Activated naive CD4-positive, alpha-beta T cell treated with anti-CD3 and anti-CD28 coated beads, Interleukin-2, amount 10 ng/mL, durations not matched to agents 7 days and 5 days (primary cell): ENCODE results near the gene ARHGAP23.
"Not testable (repeated sequence)": the region's sequence is repeated elsewhere in the genome, so short reads cannot be mapped to it uniquely, and the experiment has no call there.

ENCODE experiments used
- CTCF ChIA-PET: fragments of 350-600 bp; sonication (Branson Sonifier 250); formaldehyde crosslinking; loops from one replicate; lab custom pipeline; 2021; ENCODE audit warnings: antibody characterized with exemption; lab: Charles Lee
- DNase-seq: peaks from one replicate; pipeline ENCODE4 v3.0.0-alpha.2; 2020
- H3K27ac Mint-ChIP-seq: one replicate; pipeline ENCODE4 v1.8.0; 2021; ENCODE audit warnings: mild to moderate bottlenecking, moderate library complexity, mixed read lengths
- H3K27me3 Mint-ChIP-seq: one replicate; pipeline ENCODE4 v1.8.0; 2021; ENCODE audit warnings: mild to moderate bottlenecking, mixed read lengths
- H3K36me3 Mint-ChIP-seq: one replicate; pipeline ENCODE4 v1.8.0; 2021; ENCODE audit warnings: mixed read lengths
- H3K4me1 Mint-ChIP-seq: one replicate; pipeline ENCODE4 v1.8.0; 2021; ENCODE audit warnings: mixed read lengths
- H3K4me3 Mint-ChIP-seq: one replicate; pipeline ENCODE4 v1.8.0; 2021; ENCODE audit warnings: mild to moderate bottlenecking, moderate library complexity, mixed read lengths
- H3K9me3 Mint-ChIP-seq: one replicate; pipeline ENCODE4 v1.8.0; 2021; ENCODE audit warnings: mixed read lengths

ARHGAP23 gene

GRCh38 chr17:38466346-38467315, 38.4 kb downstream of the ARHGAP23 start:
- Mint-ChIP-seq H3K9me3 (no peaks in the 10 kb centered on the region), H3K27ac (no peak overlapping the region), H3K36me3 (no peaks in the 10 kb centered on the region), H3K4me1 (no peaks in the 10 kb centered on the region), H3K27me3 (peaks cover 4% of the 10 kb centered on the region), H3K4me3 (no peak overlapping the region)
- no peak for DNase-seq
- CTCF ChIA-PET, result no interaction called here

GRCh38 chr17:38467491-38467890, 39.2 kb downstream of the ARHGAP23 start:
- no peaks in the 10 kb centered on the region for H3K9me3 Mint-ChIP-seq
- no peak for DNase-seq
- no peak overlapping the region for H3K4me3 Mint-ChIP-seq
- no peaks in the 10 kb centered on the region for H3K4me1 Mint-ChIP-seq
- CTCF ChIA-PET, result interaction anchor here (0.5 kb wide), 1 partner anchor 859 kb away, joined by 3 read pairs; no protein-coding TSS in a partner anchor
- H3K36me3 Mint-ChIP-seq, result no peaks in the 10 kb centered on the region
- H3K27ac Mint-ChIP-seq, result no peak overlapping the region
- H3K27me3 Mint-ChIP-seq, result peaks cover 4% of the 10 kb centered on the region

GRCh38 chr17:38469875-38470274, 41.6 kb downstream of the ARHGAP23 start:
- H3K9me3 Mint-ChIP-seq, result no peaks in the 10 kb centered on the region
- H3K4me1 Mint-ChIP-seq, result no peaks in the 10 kb centered on the region
- H3K4me3 Mint-ChIP-seq, result no peak overlapping the region
- H3K36me3 Mint-ChIP-seq, result no peaks in the 10 kb centered on the region
- H3K27ac Mint-ChIP-seq, result no peak overlapping the region
- DNase-seq, result no peak
- peaks cover 4% of the 10 kb centered on the region for H3K27me3 Mint-ChIP-seq
- CTCF ChIA-PET, result no interaction called here

GRCh38 chr17:38471253-38471652, 43.0 kb downstream of the ARHGAP23 start:
- CTCF ChIA-PET, H3K4me1 Mint-ChIP-seq, H3K36me3 Mint-ChIP-seq, H3K4me3 Mint-ChIP-seq, H3K27ac Mint-ChIP-seq, H3K27me3 Mint-ChIP-seq, DNase-seq, H3K9me3 Mint-ChIP-seq: not testable (repeated sequence)

GRCh38 chr17:38474666-38475065, 46.4 kb downstream of the ARHGAP23 start:
- CTCF ChIA-PET, result interaction anchor here (1.2 kb wide), 1 partner anchor 51 kb away, joined by 3 read pairs; no protein-coding TSS in a partner anchor

GRCh38 chr17:38476549-38476948, 48.3 kb downstream of the ARHGAP23 start:
- Mint-ChIP-seq H3K4me3 (no peak overlapping the region), H3K4me1 (no peaks in the 10 kb centered on the region), H3K36me3 (no peaks in the 10 kb centered on the region), H3K27ac (no peak overlapping the region), H3K9me3 (no peaks in the 10 kb centered on the region), H3K27me3 (no peaks in the 10 kb centered on the region)
- CTCF ChIA-PET, result no interaction called here
- DNase-seq, result no peak

More at GRCh38 chr17:38474666-38475065, 46.4 kb downstream of the ARHGAP23 start:
- not testable (repeated sequence) for DNase-seq, H3K27ac Mint-ChIP-seq, H3K9me3 Mint-ChIP-seq, H3K4me1 Mint-ChIP-seq, H3K27me3 Mint-ChIP-seq, H3K36me3 Mint-ChIP-seq, H3K4me3 Mint-ChIP-seq

GRCh38 chr17:38477417-38477816, 49.2 kb downstream of the ARHGAP23 start:
- H3K4me1 Mint-ChIP-seq, CTCF ChIA-PET, H3K4me3 Mint-ChIP-seq, H3K27me3 Mint-ChIP-seq, H3K9me3 Mint-ChIP-seq, H3K27ac Mint-ChIP-seq, DNase-seq, H3K36me3 Mint-ChIP-seq: not testable (repeated sequence)

- CTCF ChIA-PET, H3K27ac Mint-ChIP-seq, H3K4me3 Mint-ChIP-seq, H3K9me3 Mint-ChIP-seq, H3K36me3 Mint-ChIP-seq, H3K4me1 Mint-ChIP-seq, DNase-seq, H3K27me3 Mint-ChIP-seq: not testable (repeated sequence)
Measured at GRCh38 chr17:38477951-38478350, 49.7 kb downstream of the ARHGAP23 start.

- H3K9me3 Mint-ChIP-seq, H3K27ac Mint-ChIP-seq, H3K36me3 Mint-ChIP-seq, H3K4me3 Mint-ChIP-seq, H3K27me3 Mint-ChIP-seq, H3K4me1 Mint-ChIP-seq, DNase-seq, CTCF ChIA-PET: not testable (repeated sequence)
Measured at GRCh38 chr17:38478667-38479066, 50.4 kb downstream of the ARHGAP23 start.

GRCh38 chr17:38482039-38482699, 53.9 kb downstream of the ARHGAP23 start:
- not testable (repeated sequence) for H3K27ac Mint-ChIP-seq, H3K4me3 Mint-ChIP-seq, H3K4me1 Mint-ChIP-seq, H3K9me3 Mint-ChIP-seq, DNase-seq, H3K36me3 Mint-ChIP-seq
- CTCF ChIA-PET, result interaction anchor here (1.0 to 1.4 kb wide), 3 partner anchors 38 to 87 kb away, joined by 3 to 5 read pairs (median 4); no protein-coding TSS in a partner anchor
- H3K27me3 Mint-ChIP-seq, result peaks cover 21% of the 10 kb centered on the region

- H3K27me3 Mint-ChIP-seq, result peaks cover 21% of the 10 kb centered on the region
- H3K4me1 Mint-ChIP-seq, H3K36me3 Mint-ChIP-seq, H3K4me3 Mint-ChIP-seq, DNase-seq, H3K27ac Mint-ChIP-seq, H3K9me3 Mint-ChIP-seq: not testable (repeated sequence)
- CTCF ChIA-PET, result interaction anchor here (1.0 to 1.4 kb wide), 3 partner anchors 39 to 87 kb away, joined by 3 to 5 read pairs (median 4); no protein-coding TSS in a partner anchor
Measured at GRCh38 chr17:38482700-38483043, 54.4 kb downstream of the ARHGAP23 start.

GRCh38 chr17:38484242-38485145, 56.2 kb downstream of the ARHGAP23 start:
- H3K27ac Mint-ChIP-seq, H3K36me3 Mint-ChIP-seq, H3K4me1 Mint-ChIP-seq, H3K9me3 Mint-ChIP-seq, H3K4me3 Mint-ChIP-seq: not testable (repeated sequence)
- DNase-seq, result peak; percentile 77
- CTCF ChIA-PET, result interaction anchor here (1.2 to 2.9 kb wide), 4 partner anchors 59 to 135 kb away, joined by 3 to 17 read pairs (median 8); no protein-coding TSS in a partner anchor
- peaks cover 21% of the 10 kb centered on the region for H3K27me3 Mint-ChIP-seq

- no peak for DNase-seq
- CTCF ChIA-PET, result interaction anchor here (0.9 to 2.9 kb wide), 5 partner anchors 59 to 136 kb away, joined by 4 to 17 read pairs (median 5); no protein-coding TSS in a partner anchor
- Mint-ChIP-seq H3K4me1 (peaks cover 7% of the 10 kb centered on the region), H3K27ac (no peak overlapping the region), H3K27me3 (peaks cover 21% of the 10 kb centered on the region), H3K4me3 (no peak overlapping the region), H3K9me3 (no peaks in the 10 kb centered on the region), H3K36me3 (no peaks in the 10 kb centered on the region)
Measured at GRCh38 chr17:38485146-38485468, 56.8 kb downstream of the ARHGAP23 start.
